Uterus (tissue), 2 donors: ENCODE data around the gene CHD5.

Source experiments
- POLR2A ChIP-seq, 2 donors: fragments of 450-650 bp; IDR thresholded peaks; one replicate each; pipeline ENCODE4 v1.6.1; 2016; ENCODE audit warnings: antibody characterized with exemption in 2 of 2, mild to moderate bottlenecking in 1 of 2, moderate library complexity in 1 of 2
- TF ChIP-seq, protein P1 (sequence below), 4 experiments: fragments of 200-600 bp in 2 of 4; fragments of 450-650 bp in 2 of 4; sonication (generic) in 2 of 4; IDR thresholded peaks; one replicate each; pipeline ENCODE4 v1.5.1; 2016 to 2019; ENCODE audit warnings: antibody characterized with exemption in 4 of 4, mild to moderate bottlenecking in 2 of 4, moderate library complexity in 1 of 4

DNA sequence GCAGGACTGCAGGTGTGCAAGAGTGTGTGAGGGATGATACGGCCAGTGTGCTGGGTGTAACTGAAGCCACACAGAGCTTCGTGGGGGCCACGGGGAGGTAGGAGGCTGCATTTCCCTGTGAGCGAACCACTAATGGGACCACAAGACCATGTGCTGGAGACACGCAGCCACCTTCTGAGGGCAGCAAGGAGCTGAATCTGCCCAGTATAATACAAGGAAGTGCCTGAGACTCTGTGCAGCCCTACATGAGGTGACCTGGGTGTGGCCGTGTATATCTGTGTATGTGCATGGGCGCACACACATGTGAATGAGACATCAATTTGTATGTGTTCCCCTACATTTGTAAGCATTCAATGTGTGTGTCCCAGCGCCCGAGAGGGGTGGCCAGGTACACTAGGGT, 50.8 kb downstream of the CHD5 start:
- TF ChIP-seq, protein P1, sequence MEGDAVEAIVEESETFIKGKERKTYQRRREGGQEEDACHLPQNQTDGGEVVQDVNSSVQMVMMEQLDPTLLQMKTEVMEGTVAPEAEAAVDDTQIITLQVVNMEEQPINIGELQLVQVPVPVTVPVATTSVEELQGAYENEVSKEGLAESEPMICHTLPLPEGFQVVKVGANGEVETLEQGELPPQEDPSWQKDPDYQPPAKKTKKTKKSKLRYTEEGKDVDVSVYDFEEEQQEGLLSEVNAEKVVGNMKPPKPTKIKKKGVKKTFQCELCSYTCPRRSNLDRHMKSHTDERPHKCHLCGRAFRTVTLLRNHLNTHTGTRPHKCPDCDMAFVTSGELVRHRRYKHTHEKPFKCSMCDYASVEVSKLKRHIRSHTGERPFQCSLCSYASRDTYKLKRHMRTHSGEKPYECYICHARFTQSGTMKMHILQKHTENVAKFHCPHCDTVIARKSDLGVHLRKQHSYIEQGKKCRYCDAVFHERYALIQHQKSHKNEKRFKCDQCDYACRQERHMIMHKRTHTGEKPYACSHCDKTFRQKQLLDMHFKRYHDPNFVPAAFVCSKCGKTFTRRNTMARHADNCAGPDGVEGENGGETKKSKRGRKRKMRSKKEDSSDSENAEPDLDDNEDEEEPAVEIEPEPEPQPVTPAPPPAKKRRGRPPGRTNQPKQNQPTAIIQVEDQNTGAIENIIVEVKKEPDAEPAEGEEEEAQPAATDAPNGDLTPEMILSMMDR (IDR thresholded peaks at IDR 0.05): no peak
- TF ChIP-seq POLR2A (IDR thresholded peaks at IDR 0.05): no peak
